HepG2 (cell line): ENCODE results near the gene PLCG2. TPM values are rescaled to one million over a fixed set of nuclear protein-coding genes. Genes with fewer than 3 reads are reported as not detected.

ENCODE experiments used
- CHD2 ChIP-seq: IDR thresholded peaks from 2 replicates; pipeline ENCODE4 v1.6.1; 2011; ENCODE audit warnings: low read depth, low read length, improper control_type of control experiment
- LCORL ChIP-seq, 2 experiments: fragments of 450-650 bp in 1 of 2; sonication (generic) in 1 of 2; formaldehyde crosslinking in 1 of 2; IDR thresholded peaks; 2 replicates each; pipeline versions ENCODE4 v1.5.0 to v1.6.1; 2017 to 2020; ENCODE audit warnings: antibody characterized with exemption in 1 of 2, missing genetic modification reagents in 1 of 2
- NCOR1 ChIP-seq: fragments of 200-600 bp; sonication (generic); IDR thresholded peaks from 2 replicates; pipeline ENCODE4 v1.7.0; 2017; ENCODE audit warnings: antibody characterized with exemption, low read length, borderline replicate concordance
- NFIC ChIP-seq: IDR thresholded peaks from 2 replicates; pipeline ENCODE4 v1.6.1; 2012; ENCODE audit warnings: mild to moderate bottlenecking, low read length, inconsistent platforms
- RCOR2 ChIP-seq: IDR thresholded peaks from 2 replicates; pipeline ENCODE4 v1.6.1; 2016; ENCODE audit warnings: missing biosample characterization, missing genetic modification reagents
- SCMH1 ChIP-seq: sonication (generic); formaldehyde crosslinking; IDR thresholded peaks from 2 replicates; pipeline ENCODE4 v1.9.0; 2021; ENCODE audit warnings: missing genetic modification reagents, mild to moderate bottlenecking, borderline replicate concordance
- ZMYM3 ChIP-seq: sonication (generic); formaldehyde crosslinking; IDR thresholded peaks from 2 replicates; pipeline ENCODE4 v1.5.1; 2020; ENCODE audit warnings: mild to moderate bottlenecking, missing genetic modification reagents
- ZMYM4 ChIP-seq: sonication (generic); formaldehyde crosslinking; IDR thresholded peaks from 2 replicates; pipeline ENCODE4 v1.8.1; 2023; ENCODE audit warnings: mild to moderate bottlenecking, missing genetic modification reagents
- ZNF33B ChIP-seq: sonication (generic); formaldehyde crosslinking; IDR thresholded peaks from 2 replicates; pipeline ENCODE4 v1.5.1; 2020; ENCODE audit warnings: mild to moderate bottlenecking, missing genetic modification reagents
- ZNF44 ChIP-seq: sonication (generic); formaldehyde crosslinking; IDR thresholded peaks from 2 replicates; pipeline ENCODE4 v1.5.1; 2020; ENCODE audit warnings: mild to moderate bottlenecking, missing genetic modification reagents
- ZNF556 ChIP-seq: sonication (generic); formaldehyde crosslinking; IDR thresholded peaks from 2 replicates; pipeline ENCODE4 v1.4.0; 2020; ENCODE audit warnings: mild to moderate bottlenecking, missing genetic modification reagents, borderline replicate concordance
- ZNF891 ChIP-seq: sonication (generic); formaldehyde crosslinking; IDR thresholded peaks from 2 replicates; pipeline ENCODE4 v1.5.0; 2020; ENCODE audit warnings: mild to moderate bottlenecking, missing genetic modification reagents
- polyA plus RNA-seq, 8 experiments: library from polyadenylated mRNA; depleted of rRNA in 3 of 8; stranded (reverse) in 7 of 8; unstranded in 1 of 8; fragments of >200 nt; fragmentation: Illumina TruSeq in 4 of 8; extraction: Trizol in 4 of 8; gene quantifications; 2 replicates each; pipeline versions ENCODE4 v1.2.1 to v1.2.3, GENCODE V29; 2011 to 2016; ENCODE audit warnings: low read depth in 4 of 8, missing spikeins in 1 of 8, mixed read lengths in 1 of 8; ENCODE audit not compliant: insufficient read depth in 1 of 8
- total RNA-seq, 5 experiments: library from RNA; depleted of rRNA; stranded (reverse); fragments of >200 nt; fragmentation: Illumina TruSeq; extraction: Trizol; gene quantifications; 2 replicates each; pipeline ENCODE4 v1.2.3, GENCODE V29; 2016; ENCODE audit warnings: low read depth in 1 of 5
- TF ChIP-seq, protein P1 (sequence below): sonication (generic); formaldehyde crosslinking; IDR thresholded peaks from 2 replicates; pipeline ENCODE4 v1.5.1; 2020; ENCODE audit warnings: mild to moderate bottlenecking, missing genetic modification reagents
- TF ChIP-seq, protein P2 (sequence below): sonication (generic); formaldehyde crosslinking; IDR thresholded peaks from 2 replicates; pipeline ENCODE4 v1.5.0; 2020; ENCODE audit warnings: missing genetic modification reagents
- TF ChIP-seq, protein P3 (sequence below): sonication (generic); formaldehyde crosslinking; IDR thresholded peaks from 2 replicates; pipeline ENCODE4 v1.4.0; 2020; ENCODE audit warnings: missing genetic modification reagents

Gene PLCG2
- total and polyA plus RNA-seq, 2 of the 13 experiments (the other 11 are each of a cell fraction or from before 2014, with no cell fraction given), result 0.13 to 0.18 TPM

DNA sequence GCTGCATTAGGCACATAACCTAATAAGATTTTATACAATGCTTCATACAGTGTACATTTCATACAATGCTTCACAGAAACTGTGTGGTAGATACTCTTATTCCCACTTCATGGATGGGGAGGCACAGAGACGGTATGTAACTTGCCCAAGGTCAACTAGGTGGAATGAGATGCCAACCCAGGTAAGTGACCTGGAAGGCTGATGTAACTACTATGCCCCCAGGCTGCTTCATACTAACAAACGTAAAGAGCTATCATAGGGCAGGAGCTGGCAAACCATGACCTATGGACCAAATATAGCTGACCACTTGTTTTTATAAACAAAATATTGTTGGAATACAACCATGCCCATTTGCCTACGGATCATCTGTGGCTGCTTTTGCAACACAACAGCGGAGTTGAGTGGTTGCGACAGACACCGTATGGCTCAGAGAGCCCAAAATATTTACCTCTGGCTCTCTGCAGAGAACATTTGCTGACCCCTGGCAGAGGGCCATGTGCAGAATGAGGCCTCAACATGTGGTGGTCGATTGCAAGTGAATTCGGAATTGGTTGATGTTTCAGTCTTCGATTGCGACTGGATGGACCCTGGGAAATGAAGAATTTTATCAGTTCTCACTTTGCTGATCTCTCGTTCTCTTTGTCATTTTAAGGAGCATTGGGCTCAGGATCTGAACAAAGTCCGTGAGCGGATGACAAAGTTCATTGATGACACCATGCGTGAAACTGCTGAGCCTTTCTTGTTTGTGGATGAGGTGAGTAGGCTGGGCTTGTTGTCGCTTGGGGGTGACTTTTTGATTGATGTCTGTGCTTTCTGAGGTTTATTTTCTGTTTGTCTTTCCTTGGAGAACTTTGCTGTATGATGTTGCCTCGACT is 109.7 kb downstream of the PLCG2 start (continued):
- TF ChIP-seq, protein P1, sequence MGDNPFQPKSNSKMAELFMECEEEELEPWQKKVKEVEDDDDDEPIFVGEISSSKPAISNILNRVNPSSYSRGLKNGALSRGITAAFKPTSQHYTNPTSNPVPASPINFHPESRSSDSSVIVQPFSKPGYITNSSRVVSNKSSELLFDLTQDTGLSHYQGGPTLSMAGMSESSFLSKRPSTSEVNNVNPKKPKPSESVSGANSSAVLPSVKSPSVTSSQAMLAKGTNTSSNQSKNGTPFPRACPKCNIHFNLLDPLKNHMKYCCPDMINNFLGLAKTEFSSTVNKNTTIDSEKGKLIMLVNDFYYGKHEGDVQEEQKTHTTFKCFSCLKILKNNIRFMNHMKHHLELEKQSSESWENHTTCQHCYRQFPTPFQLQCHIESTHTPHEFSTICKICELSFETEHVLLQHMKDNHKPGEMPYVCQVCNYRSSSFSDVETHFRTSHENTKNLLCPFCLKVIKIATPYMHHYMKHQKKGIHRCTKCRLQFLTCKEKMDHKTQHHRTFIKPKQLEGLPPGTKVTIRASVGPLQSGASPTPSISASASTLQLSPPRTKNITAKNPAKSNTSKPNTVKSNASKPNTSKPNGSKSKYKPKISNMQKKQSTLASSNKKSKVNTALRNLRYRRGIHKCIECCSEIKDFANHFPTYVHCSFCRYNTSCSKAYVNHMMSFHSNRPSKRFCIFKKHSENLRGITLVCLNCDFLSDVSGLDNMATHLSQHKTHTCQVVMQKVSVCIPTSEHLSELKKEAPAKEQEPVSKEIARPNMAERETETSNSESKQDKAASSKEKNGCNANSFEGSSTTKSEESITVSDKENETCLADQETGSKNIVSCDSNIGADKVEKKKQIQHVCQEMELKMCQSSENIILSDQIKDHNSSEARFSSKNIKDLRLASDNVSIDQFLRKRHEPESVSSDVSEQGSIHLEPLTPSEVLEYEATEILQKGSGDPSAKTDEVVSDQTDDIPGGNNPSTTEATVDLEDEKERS (CRISPR knock-in tag), result peak; percentile 75; the same call in 1 of the 2 replicates
- peak; percentile 52; the same call in 1 of the 2 replicates for TF ChIP-seq NFIC
- TF ChIP-seq ZMYM3 (CRISPR knock-in tag), result peak; percentile 48; the same call in 1 of the 2 replicates
- no peak for TF ChIP-seq ZNF556
- peak; percentile 54 for TF ChIP-seq ZMYM4 (CRISPR knock-in tag)
- TF ChIP-seq ZNF44, result no peak
- peak; percentile 92; the same call in 1 of the 2 replicates for TF ChIP-seq NCOR1
- no peak; the same call in 1 of the 2 replicates for TF ChIP-seq ZNF33B (CRISPR knock-in tag)
- no peak for TF ChIP-seq SCMH1 (CRISPR knock-in tag)
- TF ChIP-seq RCOR2 (CRISPR knock-in tag), result no peak
- TF ChIP-seq, protein P2, sequence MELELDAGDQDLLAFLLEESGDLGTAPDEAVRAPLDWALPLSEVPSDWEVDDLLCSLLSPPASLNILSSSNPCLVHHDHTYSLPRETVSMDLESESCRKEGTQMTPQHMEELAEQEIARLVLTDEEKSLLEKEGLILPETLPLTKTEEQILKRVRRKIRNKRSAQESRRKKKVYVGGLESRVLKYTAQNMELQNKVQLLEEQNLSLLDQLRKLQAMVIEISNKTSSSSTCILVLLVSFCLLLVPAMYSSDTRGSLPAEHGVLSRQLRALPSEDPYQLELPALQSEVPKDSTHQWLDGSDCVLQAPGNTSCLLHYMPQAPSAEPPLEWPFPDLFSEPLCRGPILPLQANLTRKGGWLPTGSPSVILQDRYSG, result 0 out of 2 replicates have a peak, but pooled peaks have one; percentile 43
- TF ChIP-seq CHD2, result 0 out of 2 replicates have a peak, but pooled peaks have one; percentile 17
- TF ChIP-seq, protein P3, sequence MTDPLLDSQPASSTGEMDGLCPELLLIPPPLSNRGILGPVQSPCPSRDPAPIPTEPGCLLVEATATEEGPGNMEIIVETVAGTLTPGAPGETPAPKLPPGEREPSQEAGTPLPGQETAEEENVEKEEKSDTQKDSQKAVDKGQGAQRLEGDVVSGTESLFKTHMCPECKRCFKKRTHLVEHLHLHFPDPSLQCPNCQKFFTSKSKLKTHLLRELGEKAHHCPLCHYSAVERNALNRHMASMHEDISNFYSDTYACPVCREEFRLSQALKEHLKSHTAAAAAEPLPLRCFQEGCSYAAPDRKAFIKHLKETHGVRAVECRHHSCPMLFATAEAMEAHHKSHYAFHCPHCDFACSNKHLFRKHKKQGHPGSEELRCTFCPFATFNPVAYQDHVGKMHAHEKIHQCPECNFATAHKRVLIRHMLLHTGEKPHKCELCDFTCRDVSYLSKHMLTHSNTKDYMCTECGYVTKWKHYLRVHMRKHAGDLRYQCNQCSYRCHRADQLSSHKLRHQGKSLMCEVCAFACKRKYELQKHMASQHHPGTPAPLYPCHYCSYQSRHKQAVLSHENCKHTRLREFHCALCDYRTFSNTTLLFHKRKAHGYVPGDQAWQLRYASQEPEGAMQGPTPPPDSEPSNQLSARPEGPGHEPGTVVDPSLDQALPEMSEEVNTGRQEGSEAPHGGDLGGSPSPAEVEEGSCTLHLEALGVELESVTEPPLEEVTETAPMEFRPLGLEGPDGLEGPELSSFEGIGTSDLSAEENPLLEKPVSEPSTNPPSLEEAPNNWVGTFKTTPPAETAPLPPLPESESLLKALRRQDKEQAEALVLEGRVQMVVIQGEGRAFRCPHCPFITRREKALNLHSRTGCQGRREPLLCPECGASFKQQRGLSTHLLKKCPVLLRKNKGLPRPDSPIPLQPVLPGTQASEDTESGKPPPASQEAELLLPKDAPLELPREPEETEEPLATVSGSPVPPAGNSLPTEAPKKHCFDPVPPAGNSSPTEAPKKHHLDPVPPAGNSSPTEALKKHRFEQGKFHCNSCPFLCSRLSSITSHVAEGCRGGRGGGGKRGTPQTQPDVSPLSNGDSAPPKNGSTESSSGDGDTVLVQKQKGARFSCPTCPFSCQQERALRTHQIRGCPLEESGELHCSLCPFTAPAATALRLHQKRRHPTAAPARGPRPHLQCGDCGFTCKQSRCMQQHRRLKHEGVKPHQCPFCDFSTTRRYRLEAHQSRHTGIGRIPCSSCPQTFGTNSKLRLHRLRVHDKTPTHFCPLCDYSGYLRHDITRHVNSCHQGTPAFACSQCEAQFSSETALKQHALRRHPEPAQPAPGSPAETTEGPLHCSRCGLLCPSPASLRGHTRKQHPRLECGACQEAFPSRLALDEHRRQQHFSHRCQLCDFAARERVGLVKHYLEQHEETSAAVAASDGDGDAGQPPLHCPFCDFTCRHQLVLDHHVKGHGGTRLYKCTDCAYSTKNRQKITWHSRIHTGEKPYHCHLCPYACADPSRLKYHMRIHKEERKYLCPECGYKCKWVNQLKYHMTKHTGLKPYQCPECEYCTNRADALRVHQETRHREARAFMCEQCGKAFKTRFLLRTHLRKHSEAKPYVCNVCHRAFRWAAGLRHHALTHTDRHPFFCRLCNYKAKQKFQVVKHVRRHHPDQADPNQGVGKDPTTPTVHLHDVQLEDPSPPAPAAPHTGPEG (CRISPR knock-in tag), result 0 out of 2 replicates have a peak, but pooled peaks have one; percentile 30
- no peak for TF ChIP-seq ZNF891
- TF ChIP-seq LCORL (IDR thresholded peaks at IDR 0.05), result peak; percentile 25; the same call in 1 of the 2 replicates
- TF ChIP-seq LCORL (CRISPR knock-in tag; IDR thresholded peaks at IDR 0.05), result peak; percentile 83; the same call in 1 of the 2 replicates
